B cell (primary cell): Measurements from ENCODE around the gene ROPN1. TPM values are rescaled to one million over a fixed set of nuclear protein-coding genes. Genes with fewer than 3 reads are reported as not detected.

Experiments used
- ATAC-seq: fragments of 200-7000 bp; cut with Tn5 transposase; one replicate; pipeline ENCODE4 v1.10.0; 2021; ENCODE audit warnings: low read depth, mild to moderate bottlenecking, moderate number of reproducible peaks, moderate library complexity
- CTCF ChIA-PET: fragments of 350-600 bp; sonication (Branson Sonifier 250); formaldehyde crosslinking; loops from one replicate; lab custom pipeline; 2021; ENCODE audit warnings: antibody characterized with exemption, inconsistent platforms; lab: Charles Lee
- POLR2A ChIA-PET: fragments of 350-600 bp; sonication (Branson Sonifier 250); formaldehyde crosslinking; loops from one replicate; lab custom pipeline; 2021; ENCODE audit warnings: antibody characterized with exemption; lab: Charles Lee
- DNase-seq: peaks from one replicate; pipeline ENCODE4 v3.0.0; 2013
- H2AFZ ChIP-seq: 2 replicates; pipeline ENCODE4 v1.6.1; 2012; ENCODE audit warnings: mild to moderate bottlenecking, low read depth, low read length; ENCODE audit not compliant: insufficient read depth, poor library complexity, severe bottlenecking
- H3K27ac ChIP-seq, 2 donors: 1 replicate in 1 of 2; 2 replicates in 1 of 2; pipeline ENCODE4 v1.5.1; 2012 to 2013; ENCODE audit warnings: low read length in 2 of 2, mild to moderate bottlenecking in 2 of 2, moderate library complexity in 1 of 2
- H3K27me3 ChIP-seq, 4 experiments: fragments of 200-600 bp in 1 of 4; sonication (generic) in 1 of 4; replicated peaks in 1 of 4; 1 replicate in 2 of 4; 2 replicates in 2 of 4; pipeline versions ENCODE4 v1.6.1 to v1.7.0; 2013 to 2016; ENCODE audit warnings: low read length in 3 of 4, mild to moderate bottlenecking in 2 of 4, mixed read lengths in 1 of 4, moderate library complexity in 1 of 4; ENCODE audit not compliant: insufficient read depth in 4 of 4, control insufficient read depth in 3 of 4; ENCODE audit errors: control extremely low read depth in 1 of 4
- H3K36me3 ChIP-seq, 2 experiments: replicated peaks in 1 of 2; 1 replicate in 1 of 2; 2 replicates in 1 of 2; pipeline versions ENCODE4 v1.6.1 to v1.7.1; 2013; ENCODE audit warnings: low read length in 1 of 2; ENCODE audit not compliant: insufficient read depth in 2 of 2, control insufficient read depth in 1 of 2; ENCODE audit errors: control extremely low read depth in 1 of 2, extremely low read depth in 1 of 2
- H3K4me1 ChIP-seq, 2 donors: fragments of 200-600 bp in 1 of 2; sonication (generic) in 1 of 2; 1 replicate in 1 of 2; 2 replicates in 1 of 2; pipeline versions ENCODE4 v1.5.1 to v1.6.1; 2013 to 2017; ENCODE audit warnings: low read length in 2 of 2; ENCODE audit not compliant: control insufficient read depth in 2 of 2, insufficient read depth in 2 of 2
- H3K4me2 ChIP-seq: replicated peaks from 2 replicates; pipeline ENCODE3; 2012; ENCODE audit warnings: mild to moderate bottlenecking, low read depth, low read length; ENCODE audit not compliant: poor library complexity, severe bottlenecking
- H3K4me3 ChIP-seq, 5 experiments: fragments of 200-600 bp in 1 of 5; sonication (generic) in 1 of 5; 1 replicate in 3 of 5; 2 replicates in 2 of 5; pipeline versions ENCODE4 v1.5.1 to v1.7.0; 2011 to 2016; ENCODE audit warnings: low read length in 4 of 5, mild to moderate bottlenecking in 4 of 5, low read depth in 2 of 5, control low read depth in 1 of 5, moderate library complexity in 1 of 5; ENCODE audit not compliant: insufficient read depth in 1 of 5; ENCODE audit errors: control extremely low read depth in 1 of 5, extremely low read depth in 1 of 5
- H3K79me2 ChIP-seq: fragments of 200-600 bp; sonication (generic); one replicate; pipeline ENCODE4 v1.6.0; 2016; ENCODE audit warnings: low read length; ENCODE audit not compliant: control insufficient read depth, insufficient read depth
- H3K9ac ChIP-seq: fragments of 200-600 bp; sonication (generic); 2 replicates; pipeline ENCODE4 v1.6.1; 2017; ENCODE audit warnings: mild to moderate bottlenecking, low read length, moderate library complexity
- H3K9me3 ChIP-seq, 3 donors: one replicate each; pipeline versions ENCODE4 v1.6.1 to v1.7.1; 2013; ENCODE audit warnings: low read length in 2 of 3; ENCODE audit not compliant: control insufficient read depth in 2 of 3, insufficient read depth in 1 of 3; ENCODE audit errors: control extremely low read depth in 1 of 3
- H4K20me1 ChIP-seq: 2 replicates; pipeline ENCODE4 v1.6.0; 2012; ENCODE audit warnings: mild to moderate bottlenecking, low read length; ENCODE audit not compliant: insufficient read depth, control insufficient read depth, poor library complexity, severe bottlenecking
- H3K27ac Mint-ChIP-seq: one replicate; pipeline ENCODE4 v1.8.0; 2021; ENCODE audit warnings: mixed read lengths
- H3K27me3 Mint-ChIP-seq: one replicate; pipeline ENCODE4 v1.8.0; 2021; ENCODE audit warnings: mixed read lengths
- H3K4me1 Mint-ChIP-seq: one replicate; pipeline ENCODE4 v1.8.0; 2021; ENCODE audit warnings: mixed read lengths
- H3K4me3 Mint-ChIP-seq: one replicate; pipeline ENCODE4 v1.8.0; 2021; ENCODE audit warnings: mixed read lengths
- H3K9me3 Mint-ChIP-seq: one replicate; pipeline ENCODE4 v1.8.0; 2022; ENCODE audit warnings: mixed read lengths; ENCODE audit not compliant: insufficient read depth
- EZH2 ChIP-seq: IDR thresholded peaks from 2 replicates; pipeline ENCODE4 v1.6.1; 2012; ENCODE audit warnings: borderline replicate concordance, low read depth, mild to moderate bottlenecking, moderate library complexity, low read length; ENCODE audit not compliant: insufficient read depth, poor library complexity, severe bottlenecking
- WGBS: methylation state at CpG from one replicate; pipeline ENCODE4 v1.1.5; 2013; ENCODE audit warnings: missing lambda C conversion rate; ENCODE audit not compliant: insufficient coverage; 5-methylcytosine and 5-hydroxymethylcytosine counted together
- intact Hi-C: fragments of 100-400 bp; cut with micrococcal nuclease; formaldehyde crosslinking; loops from one replicate; pipeline ENCODE4 v1.10.0; 2022
- polyA plus RNA-seq: library from polyadenylated mRNA; depleted of rRNA; stranded (reverse); fragments of >200 nt; gene quantifications from 2 replicates; pipeline ENCODE4 v1.2.3, GENCODE V29; 2012
- total RNA-seq, 2 donors: library from RNA; stranded (reverse); fragments of 120-200 nt in 1 of 2; gene quantifications; 1 replicate in 1 of 2; 2 replicates in 1 of 2; pipeline versions ENCODE4 v1.2.3 to v1.2.4, GENCODE V29; 2013 to 2022
- TF ChIP-seq, protein P1 (sequence below): fragments of 200-600 bp; IDR thresholded peaks from one replicate; pipeline ENCODE4 v1.8.0; 2022; ENCODE audit warnings: antibody characterized with exemption, mild to moderate bottlenecking

Gene ROPN1
- total and polyA plus RNA-seq, 2 donors (not counting 1 experiment from before 2014, with no cell fraction given): not detected

DNA sequence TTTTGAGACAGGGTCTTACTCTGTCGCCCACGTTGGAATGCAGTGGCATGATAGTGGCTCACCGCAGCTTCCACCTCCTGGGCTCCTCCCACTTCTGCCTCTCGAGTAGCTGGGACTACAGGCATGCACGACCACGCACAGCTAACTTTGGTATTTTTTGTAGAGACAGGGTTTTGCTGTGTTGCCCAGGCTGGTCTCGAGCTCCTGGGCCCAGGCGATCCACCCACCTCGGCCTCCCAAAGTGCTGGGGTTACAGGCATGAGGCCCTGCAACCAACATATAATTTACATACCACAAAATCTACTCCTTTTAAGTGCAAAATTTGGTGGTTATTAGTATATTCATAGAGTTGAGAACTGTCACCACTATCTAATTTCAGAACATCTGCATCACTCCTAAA, 62.6 kb downstream of the ROPN1 start:
- Mint-ChIP-seq H3K4me1 (no peaks in the 10 kb centered on the region), H3K9me3 (peaks cover 2% of the 10 kb centered on the region), H3K4me3 (no peak overlapping the region), H3K27me3 (no peaks in the 10 kb centered on the region), H3K27ac (no peak overlapping the region)
- intact Hi-C loops: no loop called here
- TF ChIP-seq EZH2: no peak
- TF ChIP-seq, protein P1, sequence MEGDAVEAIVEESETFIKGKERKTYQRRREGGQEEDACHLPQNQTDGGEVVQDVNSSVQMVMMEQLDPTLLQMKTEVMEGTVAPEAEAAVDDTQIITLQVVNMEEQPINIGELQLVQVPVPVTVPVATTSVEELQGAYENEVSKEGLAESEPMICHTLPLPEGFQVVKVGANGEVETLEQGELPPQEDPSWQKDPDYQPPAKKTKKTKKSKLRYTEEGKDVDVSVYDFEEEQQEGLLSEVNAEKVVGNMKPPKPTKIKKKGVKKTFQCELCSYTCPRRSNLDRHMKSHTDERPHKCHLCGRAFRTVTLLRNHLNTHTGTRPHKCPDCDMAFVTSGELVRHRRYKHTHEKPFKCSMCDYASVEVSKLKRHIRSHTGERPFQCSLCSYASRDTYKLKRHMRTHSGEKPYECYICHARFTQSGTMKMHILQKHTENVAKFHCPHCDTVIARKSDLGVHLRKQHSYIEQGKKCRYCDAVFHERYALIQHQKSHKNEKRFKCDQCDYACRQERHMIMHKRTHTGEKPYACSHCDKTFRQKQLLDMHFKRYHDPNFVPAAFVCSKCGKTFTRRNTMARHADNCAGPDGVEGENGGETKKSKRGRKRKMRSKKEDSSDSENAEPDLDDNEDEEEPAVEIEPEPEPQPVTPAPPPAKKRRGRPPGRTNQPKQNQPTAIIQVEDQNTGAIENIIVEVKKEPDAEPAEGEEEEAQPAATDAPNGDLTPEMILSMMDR: no peak
- no peaks in the 10 kb centered on the region for H3K27me3 ChIP-seq
- 100% methylated on average over 3 of the region's 9 CpGs for WGBS
- no peak overlapping the region for H3K4me2 ChIP-seq
- H3K4me1 ChIP-seq: no peaks in the 10 kb centered on the region
- CTCF ChIA-PET: no interaction called here
- POLR2A ChIA-PET: no interaction called here
- no peak for DNase-seq
- no peak for ATAC-seq
- H3K4me3 ChIP-seq: no peak overlapping the region
- no peaks in the 10 kb centered on the region for H3K9me3 ChIP-seq
- H4K20me1 ChIP-seq: no peaks in the 10 kb centered on the region
- H3K36me3 ChIP-seq: peaks cover 0 to 2% of the 10 kb centered on the region in 2 experiments
- H3K27ac ChIP-seq: no peak overlapping the region
- H3K79me2 ChIP-seq: no peaks in the 10 kb centered on the region
- no peak overlapping the region for H3K9ac ChIP-seq
- no peak overlapping the region for H2AFZ ChIP-seq

DNA sequence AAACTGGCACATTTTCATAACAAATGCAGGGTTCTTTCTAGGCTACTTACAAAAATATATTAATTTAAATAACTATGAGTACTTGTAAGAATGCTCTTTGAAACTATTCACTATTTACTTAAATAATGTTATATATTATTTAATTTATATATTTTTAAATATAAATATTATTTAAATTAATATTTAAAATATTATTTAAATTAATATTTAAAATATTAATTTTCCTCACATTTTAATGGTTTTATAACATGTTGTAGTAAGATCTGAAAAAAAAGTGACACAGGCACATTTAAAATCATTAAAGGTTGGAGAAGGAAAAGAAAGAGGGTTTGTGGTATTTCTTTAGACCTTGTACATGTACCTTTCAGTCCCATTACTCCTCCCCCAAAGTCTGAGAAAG, 65.5 kb downstream of the ROPN1 start:
- Histone ChIP-seq H2AFZ (no peak overlapping the region), H3K4me3 (no peak overlapping the region), H3K9me3 (peaks cover 0 to 6% (median 2%) of the 10 kb centered on the region in 3 donors), H3K27me3 (no peaks in the 10 kb centered on the region), H3K36me3 (peaks cover 2 to 4% of the 10 kb centered on the region in 2 experiments), H3K27ac (no peak overlapping the region), H3K4me2 (no peak overlapping the region), H3K9ac (no peak overlapping the region), H3K79me2 (no peaks in the 10 kb centered on the region), H3K4me1 (no peaks in the 10 kb centered on the region), H4K20me1 (no peaks in the 10 kb centered on the region)
- intact Hi-C loops: no loop called here
- Mint-ChIP-seq H3K9me3 (peaks cover 9% of the 10 kb centered on the region), H3K27ac (no peak overlapping the region), H3K4me3 (no peak overlapping the region), H3K4me1 (no peaks in the 10 kb centered on the region), H3K27me3 (no peaks in the 10 kb centered on the region)
- POLR2A ChIA-PET: no interaction called here
- CTCF ChIA-PET: no interaction called here
- ATAC-seq (no peak), DNase-seq (no peak)
- TF ChIP-seq, protein P1: no peak
- no peak for TF ChIP-seq EZH2
